Muscle layer of colon (tissue), 2 donors: Measurements from ENCODE around the gene DLX3.

Source experiments
- H3K27ac ChIP-seq: one replicate; pipeline ENCODE4 v1.7.0; 2013; ENCODE audit warnings: low read depth, mild to moderate bottlenecking, low read length, moderate library complexity
- H3K27me3 ChIP-seq, 2 donors: one replicate each; pipeline ENCODE4 v1.7.0; 2013; ENCODE audit warnings: low read length in 2 of 2, mild to moderate bottlenecking in 2 of 2; ENCODE audit not compliant: insufficient read depth in 2 of 2, control insufficient read depth in 1 of 2
- H3K36me3 ChIP-seq: one replicate; pipeline ENCODE4 v1.7.0; 2013; ENCODE audit warnings: mild to moderate bottlenecking, low read length; ENCODE audit not compliant: insufficient read depth
- H3K4me1 ChIP-seq: one replicate; pipeline ENCODE4 v1.7.0; 2013; ENCODE audit warnings: mild to moderate bottlenecking, low read length; ENCODE audit not compliant: insufficient read depth
- H3K4me3 ChIP-seq, 2 donors: one replicate each; pipeline ENCODE4 v1.7.0; 2013; ENCODE audit warnings: low read length in 2 of 2, low read depth in 1 of 2, mild to moderate bottlenecking in 1 of 2, moderate library complexity in 1 of 2
- H3K9ac ChIP-seq: one replicate; pipeline ENCODE4 v1.7.0; 2013; ENCODE audit warnings: low read length
- H3K9me3 ChIP-seq: one replicate; pipeline ENCODE4 v1.7.0; 2013; ENCODE audit warnings: mild to moderate bottlenecking, low read length
- donor health status: abdominal sarcoma.
- donor health status: Adenocarcinoma of cecum.

DLX3 gene

DNA sequence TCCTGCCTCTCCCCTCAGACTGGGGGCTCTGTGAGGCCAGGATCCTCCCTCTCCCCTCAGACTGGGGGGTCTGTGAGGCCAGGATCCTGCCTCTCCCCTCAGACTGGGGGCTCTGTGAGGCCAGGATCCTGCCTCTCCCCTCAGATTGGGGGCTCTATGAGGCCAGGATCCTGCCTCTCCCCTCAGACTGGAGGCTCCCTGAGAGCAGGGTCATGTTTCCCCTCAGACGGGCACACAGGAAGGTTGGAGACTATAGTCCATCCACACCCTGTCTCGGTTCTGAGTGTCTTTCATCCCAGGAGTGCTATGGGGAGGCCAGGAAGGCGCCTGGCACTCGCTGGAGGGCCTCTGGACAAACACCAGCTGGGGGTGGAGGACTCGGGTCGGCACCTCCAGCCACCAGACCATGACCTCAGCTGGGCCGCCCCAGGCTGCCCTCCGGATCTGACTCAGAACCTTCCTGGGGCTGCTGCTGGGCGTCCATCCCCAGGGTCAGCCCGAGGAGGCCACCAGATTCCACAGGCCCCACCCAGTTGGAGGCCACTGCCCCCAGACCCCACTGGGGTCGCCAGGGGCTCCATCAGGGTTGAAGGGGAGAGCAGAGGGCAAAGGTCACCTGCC, 48.0 kb downstream of the DLX3 start:
- no peak overlapping the region for H3K27ac ChIP-seq
- H3K4me1 ChIP-seq = no peaks in the 10 kb centered on the region
- H3K9ac ChIP-seq = no peak overlapping the region
- H3K36me3 ChIP-seq = no peaks in the 10 kb centered on the region
- H3K4me3 ChIP-seq = no peak overlapping the region
- no peaks in the 10 kb centered on the region for H3K9me3 ChIP-seq
- H3K27me3 ChIP-seq = peaks cover 15 to 30% of the 10 kb centered on the region in 2 donors

DNA sequence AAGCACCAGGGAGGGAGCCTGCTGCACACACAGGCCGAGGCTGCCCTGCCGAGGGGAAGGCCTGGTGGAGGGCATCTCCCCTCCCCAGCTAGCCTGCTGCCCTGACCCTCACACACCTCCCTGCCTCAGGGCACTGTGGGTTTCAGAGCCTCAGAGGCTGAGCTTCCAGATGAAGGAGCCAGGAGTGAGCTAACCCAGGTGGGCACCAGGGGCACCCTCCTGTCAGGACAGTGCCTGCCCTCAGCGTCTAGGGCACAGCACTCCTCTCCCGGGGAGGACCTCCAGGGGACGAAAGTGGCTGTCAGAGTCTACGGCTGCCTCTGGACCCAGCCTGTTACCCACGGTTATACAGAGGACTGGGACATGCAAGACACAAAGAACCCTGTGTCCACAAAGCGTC, 48.8 kb downstream of the DLX3 start:
- no peak overlapping the region for H3K9ac ChIP-seq
- peaks cover 15 to 24% of the 10 kb centered on the region in 2 donors for H3K27me3 ChIP-seq
- H3K36me3 ChIP-seq = no peaks in the 10 kb centered on the region
- no peaks in the 10 kb centered on the region for H3K9me3 ChIP-seq
- no peak overlapping the region for H3K4me3 ChIP-seq
- H3K27ac ChIP-seq = no peak overlapping the region
- no peaks in the 10 kb centered on the region for H3K4me1 ChIP-seq

DNA sequence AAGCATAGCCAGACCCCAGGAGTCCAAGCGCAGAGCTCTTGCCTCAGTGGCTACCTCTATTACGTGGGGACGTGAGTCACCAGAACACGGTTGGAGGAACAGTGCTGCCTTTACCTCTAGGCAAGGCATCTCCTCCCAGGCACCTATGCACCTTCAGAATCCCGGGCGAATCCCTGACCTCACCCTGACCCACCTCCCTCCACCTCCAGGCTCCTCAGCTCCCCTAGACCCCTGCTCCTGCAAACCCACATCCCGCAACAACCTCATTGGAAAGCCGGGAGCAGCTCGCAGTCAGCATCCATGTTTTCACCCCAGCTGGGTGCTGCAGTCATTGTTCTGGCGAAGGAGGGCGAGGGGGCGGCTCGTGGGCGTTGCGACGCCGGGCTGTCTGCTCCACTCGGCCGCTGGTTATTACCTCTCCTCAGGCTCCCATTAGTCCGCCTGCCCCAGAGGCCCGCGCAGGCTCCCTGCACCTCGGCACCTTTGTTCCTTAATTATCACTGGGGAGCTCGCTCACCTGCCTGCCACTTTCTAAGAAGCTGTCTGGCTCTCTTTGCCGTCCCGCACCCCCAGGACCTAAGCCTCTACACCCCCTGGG, 50.7 kb downstream of the DLX3 start:
- Histone ChIP-seq H3K4me3 (no peak overlapping the region), H3K27ac (no peak overlapping the region), H3K36me3 (no peaks in the 10 kb centered on the region), H3K9ac (no peak overlapping the region), H3K9me3 (no peaks in the 10 kb centered on the region), H3K27me3 (peaks cover 3 to 18% of the 10 kb centered on the region in 2 donors), H3K4me1 (no peaks in the 10 kb centered on the region)

DNA sequence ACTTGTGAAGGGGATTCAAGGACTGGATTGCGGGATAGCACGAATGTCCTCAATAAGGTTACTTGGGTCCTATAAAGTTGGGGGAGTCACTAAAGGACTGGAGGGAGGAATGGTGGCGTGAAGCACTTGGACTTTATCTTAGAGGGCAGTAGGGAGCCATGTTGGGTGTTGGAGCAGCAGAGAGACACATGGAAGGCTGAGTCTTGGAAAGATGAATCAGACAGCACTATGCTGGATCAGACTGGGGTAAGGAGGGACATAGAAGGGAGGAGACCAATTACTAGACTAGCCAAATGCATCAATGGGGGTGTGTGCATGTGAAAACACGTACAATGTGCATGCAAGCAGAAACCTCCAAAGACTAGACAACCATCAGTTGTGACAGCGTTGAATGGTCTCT, 52.1 kb downstream of the DLX3 start:
- no peaks in the 10 kb centered on the region for H3K4me1 ChIP-seq
- peaks cover 0 to 22% of the 10 kb centered on the region in 2 donors for H3K27me3 ChIP-seq
- H3K4me3 ChIP-seq = no peak overlapping the region
- no peak overlapping the region for H3K9ac ChIP-seq
- no peaks in the 10 kb centered on the region for H3K9me3 ChIP-seq
- no peaks in the 10 kb centered on the region for H3K36me3 ChIP-seq
- H3K27ac ChIP-seq = no peak overlapping the region

DNA sequence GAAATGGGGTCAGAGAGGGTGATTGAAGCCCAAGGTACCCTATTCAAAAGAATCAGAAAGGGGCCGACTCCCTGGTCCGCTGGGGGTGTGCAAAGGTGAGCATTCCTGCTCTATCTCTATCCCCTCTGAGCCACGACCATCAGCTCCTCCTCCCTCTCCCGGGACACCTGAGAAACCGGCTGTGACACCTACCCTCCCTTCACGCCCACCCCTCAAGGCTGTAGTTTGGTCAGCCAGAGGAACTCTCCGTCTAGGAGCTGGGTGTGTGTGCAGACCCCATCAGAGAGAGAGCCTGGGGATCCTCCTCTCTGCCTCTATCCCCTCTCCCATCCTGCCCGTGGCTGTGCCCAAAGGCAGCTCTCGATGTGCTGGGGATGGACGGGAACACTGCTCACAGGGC, 53.6 kb downstream of the DLX3 start:
- Histone ChIP-seq H3K36me3 (no peaks in the 10 kb centered on the region), H3K27ac (no peak overlapping the region), H3K4me3 (no peak overlapping the region), H3K9ac (no peak overlapping the region), H3K4me1 (no peaks in the 10 kb centered on the region), H3K9me3 (no peaks in the 10 kb centered on the region), H3K27me3 (peaks cover 0 to 22% of the 10 kb centered on the region in 2 donors)
